D721Med (cell line): ENCODE measurements around the gene HDAC4.

Source experiments
- DNase-seq: peaks from one replicate; pipeline ENCODE4 v3.0.0; 2011; ENCODE audit warnings: low spot score; ENCODE audit not compliant: insufficient read length
- FAIRE-seq: peaks from 2 replicates; lab custom pipeline; 2011; peaks lifted over from hg19 to GRCh38; lab: Jason Lieb, UNC
- CTCF ChIP-seq: IDR thresholded peaks from 2 replicates; pipeline ENCODE4 v1.5.1; 2012; ENCODE audit warnings: mild to moderate bottlenecking, control low read depth; ENCODE audit not compliant: insufficient read depth; ENCODE audit errors: missing control alignments

HDAC4 gene

GRCh38 chr2:239187464-239188253, 213.2 kb downstream of the HDAC4 start:
- DNase-seq (no peak), FAIRE-seq (no peak)
- no peak for TF ChIP-seq CTCF

GRCh38 chr2:239186516-239187357, 214.1 kb downstream of the HDAC4 start:
- DNase-seq = no peak
- no peak for TF ChIP-seq CTCF
- no peak for FAIRE-seq

DNA sequence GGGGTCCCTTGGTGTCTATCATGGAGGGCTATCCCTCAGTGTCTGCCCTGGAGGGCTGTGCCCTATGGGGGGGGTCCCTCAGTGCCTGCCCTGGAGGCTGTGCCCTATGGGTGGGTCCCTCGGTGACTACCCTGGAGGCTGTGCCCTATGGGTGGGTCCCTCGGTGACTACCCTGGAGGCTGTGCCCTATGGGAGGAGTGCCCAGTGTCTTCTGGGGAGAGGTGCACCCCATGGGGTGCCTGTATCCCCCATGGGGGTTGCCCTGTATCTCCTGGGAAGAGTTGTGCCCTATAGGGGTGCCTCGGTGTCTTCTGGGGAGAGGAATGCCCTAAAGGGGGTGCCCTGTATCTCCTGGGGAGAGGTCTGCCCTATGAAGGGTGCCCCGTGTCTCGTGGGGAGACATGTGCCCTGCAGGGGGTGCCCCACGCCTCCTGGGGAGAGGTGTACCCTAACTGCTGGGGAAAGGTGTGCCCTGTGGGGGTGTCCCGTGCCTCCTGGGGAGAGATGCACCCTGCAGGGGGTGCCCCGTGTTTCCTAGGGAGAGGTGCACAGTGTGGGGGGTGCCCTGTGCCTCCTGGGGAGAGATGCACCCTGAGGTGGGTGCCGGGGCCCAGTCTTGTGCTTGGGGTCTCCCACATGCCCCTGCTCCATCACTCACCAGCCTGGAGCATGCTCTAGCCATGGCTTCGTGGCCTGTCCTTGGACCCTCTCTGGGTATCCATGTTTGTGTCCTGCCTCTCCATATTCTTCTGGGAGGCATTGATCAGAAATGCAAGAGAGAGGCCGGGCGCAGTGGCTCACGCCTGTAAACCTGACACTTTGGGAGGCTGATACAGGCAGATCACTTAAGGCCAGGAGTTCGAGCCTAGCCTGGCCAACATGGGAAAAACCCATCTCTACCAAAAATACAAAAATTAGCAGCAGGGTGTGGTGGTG, 215.6 kb downstream of the HDAC4 start:
- no peak for DNase-seq
- no peak for FAIRE-seq
- TF ChIP-seq CTCF = no peak

DNA sequence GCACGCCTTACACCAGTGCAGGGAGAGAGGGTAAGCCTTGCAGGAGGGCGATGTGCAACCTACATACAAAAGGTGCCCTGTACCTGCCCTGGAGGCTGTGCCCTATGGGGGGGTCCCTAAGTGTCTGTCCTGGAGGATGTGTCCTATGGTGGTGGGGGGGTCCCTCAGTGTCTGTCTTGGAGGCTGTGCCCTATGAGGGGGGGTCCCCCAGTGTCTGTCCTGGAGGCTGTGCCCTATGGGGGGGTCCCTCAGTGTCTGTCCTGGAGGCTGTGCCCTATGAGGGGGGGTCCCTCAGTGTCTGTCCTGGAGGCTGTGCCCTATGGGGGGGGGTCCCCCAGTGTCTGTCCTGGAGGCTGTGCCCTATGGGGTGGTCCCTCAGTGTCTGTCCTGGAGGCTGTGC, 216.6 kb downstream of the HDAC4 start:
- DNase-seq = no peak
- no peak for FAIRE-seq
- TF ChIP-seq CTCF = no peak

- no peak for FAIRE-seq
- no peak for DNase-seq
- TF ChIP-seq CTCF = no peak
These were observed 217.6 kb downstream of the HDAC4 start for GRCh38 chr2:239182981-239183791.
